Mesodermal cell (in vitro differentiated cells): ENCODE measurements around the gene RCAN2.
"Not testable (repeated sequence)": the region's sequence is repeated elsewhere in the genome, so short reads cannot be mapped to it uniquely, and the experiment has no call there.

Experiments used
- H3K27ac ChIP-seq: 2 replicates; pipeline ENCODE4 v1.7.0; 2013; ENCODE audit warnings: mild to moderate bottlenecking, low read depth, low read length, moderate library complexity; ENCODE audit not compliant: severe bottlenecking
- H3K36me3 ChIP-seq: 2 replicates; pipeline ENCODE4 v1.7.1; 2013; ENCODE audit warnings: mild to moderate bottlenecking, low read length, moderate library complexity; ENCODE audit not compliant: control insufficient read depth, insufficient read depth
- H3K4me1 ChIP-seq: one replicate; pipeline ENCODE4 v1.7.1; 2013; ENCODE audit warnings: mild to moderate bottlenecking, low read length; ENCODE audit not compliant: insufficient read depth, control insufficient read depth, poor library complexity, severe bottlenecking
- H3K4me3 ChIP-seq: 2 replicates; pipeline ENCODE4 v1.7.0; 2013; ENCODE audit warnings: low read length, control low read depth, mild to moderate bottlenecking; ENCODE audit not compliant: insufficient read depth, poor library complexity, severe bottlenecking; ENCODE audit errors: extremely low read depth
- H3K9me3 ChIP-seq: 2 replicates; pipeline ENCODE4 v1.7.1; 2013; ENCODE audit warnings: mild to moderate bottlenecking, low read length, moderate library complexity; ENCODE audit not compliant: control insufficient read depth
- whole genome bisulfite sequencing, 2 experiments: methylation state at CpG; one replicate each; pipeline ENCODE4 v1.1.5; 2013; ENCODE audit warnings: missing lambda C conversion rate in 2 of 2; ENCODE audit not compliant: insufficient coverage in 2 of 2; 5-methylcytosine and 5-hydroxymethylcytosine counted together

RCAN2 gene

DNA sequence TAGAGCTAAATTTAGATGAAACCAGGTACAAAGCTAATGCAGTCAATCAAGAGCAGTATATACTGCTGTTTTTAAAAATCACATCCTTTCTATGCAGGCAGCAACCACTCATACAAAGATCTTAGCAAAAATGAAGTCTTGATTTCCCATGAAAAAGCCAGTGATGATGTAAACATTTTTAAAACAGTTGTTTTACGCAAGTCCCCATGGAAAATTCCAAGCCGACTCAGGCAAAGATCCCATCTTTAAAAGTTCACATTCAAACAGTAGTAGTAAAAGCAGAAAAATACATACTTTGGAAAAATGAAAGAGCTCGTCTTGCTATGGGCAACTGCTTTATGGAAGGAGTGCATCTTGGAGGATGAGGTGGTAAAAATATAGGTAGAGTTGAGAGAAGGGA is 84.0 kb downstream of the RCAN2 start:
- WGBS, 2 experiments, result no CpG with 5 or more reads among the region's 3 CpGs
- Histone ChIP-seq H3K36me3 (no peaks in the 10 kb centered on the region), H3K4me3 (no peak overlapping the region), H3K27ac (no peak overlapping the region), H3K9me3 (no peaks in the 10 kb centered on the region), H3K4me1 (no peaks in the 10 kb centered on the region)

DNA sequence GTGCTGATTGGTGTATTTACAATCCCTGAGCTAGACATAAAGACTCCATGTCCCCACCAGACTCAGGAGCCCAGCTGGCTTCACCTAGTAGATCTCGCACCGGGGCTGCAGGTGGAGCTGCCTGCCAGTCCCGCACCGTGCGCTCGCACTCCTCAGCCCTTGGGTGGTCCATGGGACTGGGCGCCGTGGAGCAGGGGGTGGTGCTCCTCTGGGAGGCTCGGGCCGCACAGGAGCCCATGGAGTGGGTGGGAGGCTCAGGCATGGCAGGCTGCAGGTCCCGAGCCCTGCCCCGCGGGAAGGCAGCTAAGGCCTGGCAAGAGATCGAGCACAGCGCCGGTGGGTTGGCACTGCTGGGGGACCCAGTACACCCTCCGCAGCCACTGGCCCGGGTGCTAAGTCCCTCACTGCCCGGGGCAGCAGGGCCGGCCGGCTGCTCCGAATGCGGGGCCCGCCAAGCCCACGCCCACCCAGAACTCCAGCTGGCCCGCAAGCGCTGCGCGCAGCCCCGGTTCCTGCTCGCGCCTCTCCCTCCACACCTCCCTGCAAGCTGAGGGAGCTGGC is 85.5 kb downstream of the RCAN2 start:
- H3K9me3 ChIP-seq, H3K36me3 ChIP-seq, H3K4me3 ChIP-seq, H3K4me1 ChIP-seq, H3K27ac ChIP-seq: not testable (repeated sequence)
- WGBS, 2 experiments, result 90 to 96% methylated on average over 7 to 14 of the region's 32 CpGs

DNA sequence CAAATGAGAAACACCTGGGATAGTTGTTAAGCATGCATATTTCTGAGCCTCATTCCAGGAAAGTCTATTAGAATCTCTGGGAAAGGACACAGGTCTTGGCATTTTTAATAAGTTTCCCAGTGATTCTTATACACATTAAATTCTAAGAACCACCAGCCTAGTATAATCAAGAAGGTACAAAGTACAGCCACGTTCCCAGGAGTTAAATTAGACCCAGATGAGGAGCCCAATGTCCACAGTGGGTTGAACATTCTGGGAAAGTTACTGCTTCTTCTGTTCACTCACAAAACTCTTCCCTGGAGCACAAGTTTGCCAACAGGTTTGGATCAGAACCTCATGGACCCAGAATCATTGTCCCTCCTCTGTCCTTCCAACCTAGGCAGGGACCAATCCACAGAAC is 90.4 kb downstream of the RCAN2 start:
- WGBS, 2 experiments, result no CpG with 5 or more reads among the region's 1 CpG
- Histone ChIP-seq H3K4me1 (no peaks in the 10 kb centered on the region), H3K4me3 (no peak overlapping the region), H3K27ac (no peak overlapping the region), H3K36me3 (no peaks in the 10 kb centered on the region), H3K9me3 (no peaks in the 10 kb centered on the region)

DNA sequence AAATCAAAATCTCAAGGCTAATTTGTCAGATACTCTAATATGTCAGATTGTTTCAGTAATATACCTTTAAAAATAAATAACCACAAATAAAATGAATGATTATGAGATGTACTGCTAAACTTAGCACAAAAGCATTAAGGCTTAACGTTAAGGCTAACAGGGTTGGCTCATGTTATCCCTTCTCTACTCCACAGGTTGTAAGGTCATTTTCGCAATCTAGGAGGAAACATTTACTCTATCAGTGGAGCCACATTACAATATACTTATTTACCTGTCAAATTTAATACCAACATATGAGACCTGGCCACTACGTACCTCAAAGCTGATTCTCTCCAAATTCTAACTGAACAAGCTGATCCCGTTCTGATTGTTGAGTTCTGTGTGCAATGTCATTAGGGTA is 95.7 kb downstream of the RCAN2 start:
- WGBS, 2 experiments, result 98 to 100% methylated on average over 2 to 3 of the region's 4 CpGs
- H3K4me3 ChIP-seq, result no peak overlapping the region
- H3K36me3 ChIP-seq, result no peaks in the 10 kb centered on the region
- no peaks in the 10 kb centered on the region for H3K4me1 ChIP-seq
- H3K27ac ChIP-seq, result no peak overlapping the region
- H3K9me3 ChIP-seq, result no peaks in the 10 kb centered on the region

DNA sequence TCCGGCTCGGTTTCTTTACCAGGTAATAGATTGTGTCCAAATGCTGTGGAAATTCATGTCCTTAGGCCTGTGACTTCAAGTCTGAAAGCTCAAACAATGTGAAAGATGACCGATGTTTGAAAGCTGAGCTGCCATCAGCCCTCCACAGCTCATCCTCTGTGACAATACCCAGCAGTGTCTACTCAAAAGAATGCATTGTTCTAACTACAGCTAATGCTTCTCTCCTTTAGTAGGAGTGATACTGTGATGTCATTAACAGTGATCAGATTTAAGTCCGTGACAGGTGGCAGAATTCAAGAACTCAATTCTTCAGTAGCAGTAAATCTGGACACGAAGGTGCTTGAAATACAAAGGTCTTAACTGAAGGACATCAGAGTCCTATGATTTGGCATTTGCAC is 97.3 kb downstream of the RCAN2 start:
- H3K9me3 ChIP-seq, result no peaks in the 10 kb centered on the region
- no peak overlapping the region for H3K27ac ChIP-seq
- H3K36me3 ChIP-seq, result no peaks in the 10 kb centered on the region
- H3K4me1 ChIP-seq, result no peaks in the 10 kb centered on the region
- WGBS, 2 experiments, result 77 to 92% methylated on average over 3 to 5 of the region's 5 CpGs
- H3K4me3 ChIP-seq, result no peak overlapping the region

DNA sequence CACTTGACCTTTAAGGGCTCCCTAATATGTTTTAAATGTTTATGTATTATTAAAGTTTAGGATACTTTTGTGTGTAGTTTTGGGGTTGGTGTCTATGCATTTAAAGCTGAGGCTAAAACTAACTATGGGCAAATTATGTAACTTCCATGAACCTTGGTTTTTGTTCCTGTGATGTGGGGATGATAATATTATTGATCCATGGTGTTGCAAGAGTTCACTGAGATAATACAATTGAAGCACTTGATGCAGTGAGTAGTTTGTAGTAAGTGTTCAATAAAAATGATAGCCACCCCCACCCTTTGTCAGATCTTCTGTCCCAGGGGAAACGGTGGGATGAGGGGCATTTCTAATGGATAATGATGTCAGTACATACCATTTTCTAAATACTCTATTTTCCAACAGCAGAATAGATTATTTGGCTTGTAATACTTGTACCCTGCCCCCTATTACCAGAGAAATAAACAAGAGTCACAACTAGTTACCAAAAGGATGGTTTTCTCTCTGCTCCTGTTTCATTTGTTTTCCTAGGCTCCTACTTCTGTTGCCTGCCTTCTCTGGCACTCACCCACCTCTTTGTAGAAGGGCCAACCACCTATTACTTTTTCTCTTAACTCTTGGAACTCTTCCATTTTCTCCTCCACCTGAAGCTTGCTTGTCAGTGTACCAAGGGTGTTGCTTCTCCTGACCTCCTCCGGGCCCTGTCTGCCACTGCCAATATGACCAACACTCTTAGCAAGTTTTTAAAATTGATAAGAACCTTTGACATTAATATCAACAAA is 97.9 kb downstream of the RCAN2 start:
- no peak overlapping the region for H3K27ac ChIP-seq
- H3K4me3 ChIP-seq, result no peak overlapping the region
- H3K4me1 ChIP-seq, result no peaks in the 10 kb centered on the region
- WGBS, 2 experiments, result 83% methylated on average over 1 of the region's 2 CpGs; no CpG with 5 or more reads in 1 of the 2 experiments
- no peaks in the 10 kb centered on the region for H3K9me3 ChIP-seq
- no peaks in the 10 kb centered on the region for H3K36me3 ChIP-seq

DNA sequence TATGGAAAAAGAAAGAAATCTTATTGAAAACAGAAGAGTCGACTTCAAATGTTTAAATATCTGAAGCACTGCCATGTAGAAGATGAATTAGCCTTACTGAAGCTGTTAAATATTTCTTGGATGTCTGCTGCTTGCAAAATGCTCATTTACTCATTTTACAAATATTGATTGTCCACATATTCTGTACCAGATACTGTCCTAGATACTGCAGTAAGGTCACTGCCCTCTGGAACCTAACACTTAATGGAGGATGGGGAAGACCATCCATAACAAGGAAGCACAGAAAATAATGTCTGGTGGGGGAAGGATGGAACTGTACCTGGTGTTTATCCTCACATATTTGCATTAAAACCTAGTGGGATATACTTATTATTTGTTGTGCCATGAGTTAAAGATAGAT is 99.0 kb downstream of the RCAN2 start:
- Histone ChIP-seq H3K36me3 (no peaks in the 10 kb centered on the region), H3K27ac (no peak overlapping the region), H3K9me3 (no peaks in the 10 kb centered on the region), H3K4me3 (no peak overlapping the region), H3K4me1 (no peaks in the 10 kb centered on the region)
- 80 to 100% methylated on average over 1 of the region's 1 CpG for WGBS, 2 experiments

DNA sequence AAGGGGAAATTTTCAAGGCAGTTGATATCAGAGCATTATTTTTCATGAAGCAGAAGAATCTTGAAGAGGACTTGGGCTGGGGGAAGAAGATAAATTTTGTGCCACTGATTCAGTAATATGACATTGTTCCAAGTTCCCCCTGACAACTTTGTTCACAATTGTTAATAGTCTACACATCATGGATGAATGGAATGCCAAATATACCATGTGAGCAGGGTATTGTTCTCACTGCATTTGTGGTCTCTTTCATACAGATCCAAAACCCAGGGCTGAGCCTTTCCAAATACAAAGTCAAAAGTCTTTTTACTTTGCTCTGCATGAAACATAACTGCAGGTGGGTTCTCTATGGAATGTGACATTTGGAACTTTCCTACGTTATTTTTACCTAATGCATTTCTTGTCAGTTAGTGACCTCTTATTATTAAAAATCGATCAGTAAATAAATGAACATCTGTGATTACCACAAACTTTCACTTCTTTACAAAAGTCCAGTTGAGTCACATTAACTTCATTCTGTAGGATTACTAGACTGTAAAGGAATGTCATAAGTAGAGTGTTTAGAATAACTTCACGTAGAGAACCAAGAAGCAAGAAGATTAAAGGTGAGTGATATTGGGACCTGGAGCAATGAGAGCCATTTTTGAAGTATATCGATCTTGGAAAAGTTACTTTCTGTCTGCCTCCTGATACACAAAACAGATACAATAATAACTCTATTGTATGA is 100.9 kb downstream of the RCAN2 start:
- no peaks in the 10 kb centered on the region for H3K36me3 ChIP-seq
- H3K27ac ChIP-seq, result no peak overlapping the region
- 67 to 100% methylated on average over 1 of the region's 4 CpGs for WGBS, 2 experiments
- no peak overlapping the region for H3K4me3 ChIP-seq
- H3K4me1 ChIP-seq, result no peaks in the 10 kb centered on the region
- no peaks in the 10 kb centered on the region for H3K9me3 ChIP-seq

DNA sequence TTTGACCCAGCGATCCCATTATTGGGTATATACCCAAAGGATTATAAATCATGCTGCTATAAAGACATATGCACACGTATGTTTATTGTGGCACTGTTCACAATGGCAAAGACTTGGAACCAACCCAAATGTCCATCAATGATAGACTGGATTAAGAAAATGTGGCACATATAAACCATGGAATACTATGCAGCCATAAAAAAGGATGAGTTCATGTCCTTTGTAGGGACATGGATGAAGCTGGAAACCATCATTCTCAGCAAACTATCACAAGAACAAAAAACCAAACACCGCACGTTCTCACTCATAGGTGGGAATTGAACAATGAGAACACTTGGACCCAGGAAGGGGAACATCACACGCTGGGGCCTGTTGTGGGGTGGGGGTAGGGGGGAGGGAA is 103.5 kb downstream of the RCAN2 start:
- H3K9me3 ChIP-seq, H3K36me3 ChIP-seq, H3K4me1 ChIP-seq, H3K4me3 ChIP-seq, H3K27ac ChIP-seq: not testable (repeated sequence)
- no CpG with 5 or more reads among the region's 5 CpGs for WGBS, 2 experiments

DNA sequence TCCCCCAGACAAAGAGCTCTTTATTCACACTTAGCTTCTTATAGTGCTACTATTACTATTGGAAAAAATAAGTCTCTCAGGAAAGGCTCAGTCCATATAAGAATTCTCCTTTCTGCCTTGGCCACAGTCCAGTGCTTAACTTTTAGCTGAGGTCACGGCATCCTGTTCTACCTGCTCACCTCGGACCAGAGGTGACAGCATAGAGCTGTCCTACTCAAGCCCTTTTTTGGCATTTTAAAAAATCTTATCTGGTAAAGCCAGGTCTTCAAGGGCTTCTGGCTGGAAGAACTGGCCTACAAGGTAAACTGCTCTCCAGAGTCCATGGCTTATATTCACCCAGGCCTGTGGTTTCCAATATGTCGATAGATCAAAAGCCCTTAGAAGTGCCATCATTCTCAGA is 109.7 kb downstream of the RCAN2 start:
- H3K4me3 ChIP-seq, result no peak overlapping the region
- no peaks in the 10 kb centered on the region for H3K36me3 ChIP-seq
- H3K4me1 ChIP-seq, result peaks cover 3% of the 10 kb centered on the region
- H3K9me3 ChIP-seq, result no peaks in the 10 kb centered on the region
- WGBS, 2 experiments, result 88 to 97% methylated on average over 2 to 3 of the region's 3 CpGs
- no peak overlapping the region for H3K27ac ChIP-seq

DNA sequence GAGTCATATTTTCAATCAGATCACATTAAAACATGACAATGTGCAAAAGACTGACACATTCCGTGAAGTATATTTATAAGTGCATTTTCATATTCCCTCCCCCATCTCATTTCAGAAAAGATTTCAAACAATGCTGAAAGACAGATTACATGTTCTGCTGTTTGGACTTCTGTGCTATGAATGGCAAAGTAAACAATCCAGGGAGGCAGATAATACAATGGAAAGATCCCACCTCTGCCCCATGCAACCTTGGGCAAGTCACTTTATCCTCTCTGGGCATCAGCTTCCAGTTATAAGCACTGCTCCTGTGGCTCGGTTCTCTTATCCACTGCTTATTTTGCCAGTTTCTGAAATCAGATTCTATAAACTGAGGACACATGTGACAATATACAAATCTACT is 110.2 kb downstream of the RCAN2 start:
- 80% methylated on average over 1 of the region's 2 CpGs; no CpG with 5 or more reads in 1 of the 2 experiments for WGBS, 2 experiments

More for the DNA sequence above, 110.2 kb downstream of the RCAN2 start:
- Histone ChIP-seq H3K36me3 (no peaks in the 10 kb centered on the region), H3K27ac (no peak overlapping the region), H3K4me1 (peaks cover 3% of the 10 kb centered on the region), H3K4me3 (no peak overlapping the region), H3K9me3 (no peaks in the 10 kb centered on the region)
